ENCODE measurements around the gene HRH2. TPM values are rescaled to one million over a fixed set of nuclear protein-coding genes. Genes with fewer than 3 reads are reported as not detected.

Gene HRH2
- total RNA-seq, 1 donor from 2014 or later = 1.2 TPM

DNA sequence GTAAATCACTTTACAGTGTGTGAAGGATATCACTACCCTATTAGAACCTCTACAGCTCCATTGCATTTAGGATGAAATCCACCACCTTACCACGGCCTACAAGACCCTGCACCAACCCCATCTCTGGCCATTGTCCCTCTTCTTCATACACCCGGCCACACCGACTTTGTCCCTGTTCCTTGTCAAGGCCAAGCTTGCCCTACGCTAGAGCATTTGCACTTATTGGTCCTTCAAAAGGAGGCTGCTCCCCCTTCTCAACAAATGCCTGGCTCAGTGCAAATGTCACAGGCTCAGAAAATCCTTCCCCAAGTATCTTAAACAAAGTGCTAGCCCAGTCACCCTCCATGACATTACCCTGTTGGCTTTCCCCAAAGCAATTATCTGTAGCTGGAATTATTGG, 4.1 kb upstream of the HRH2 start:
- Mint-ChIP-seq H3K9me3 (ENCODE audit: low read depth) (peaks cover 16% of the 10 kb centered on the region), H3K36me3 (ENCODE audit: insufficient read depth) (no peaks in the 10 kb centered on the region), H3K4me1 (ENCODE audit: low read depth) (peaks cover 9% of the 10 kb centered on the region), H3K27ac (no peak overlapping the region), H3K4me3 (ENCODE audit: low read depth) (no peak overlapping the region), H3K27me3 (peaks cover 51% of the 10 kb centered on the region)
- no peak for DNase-seq (ENCODE audit: low spot score, unreplicated experiment)
- TF ChIP-seq, protein P1, sequence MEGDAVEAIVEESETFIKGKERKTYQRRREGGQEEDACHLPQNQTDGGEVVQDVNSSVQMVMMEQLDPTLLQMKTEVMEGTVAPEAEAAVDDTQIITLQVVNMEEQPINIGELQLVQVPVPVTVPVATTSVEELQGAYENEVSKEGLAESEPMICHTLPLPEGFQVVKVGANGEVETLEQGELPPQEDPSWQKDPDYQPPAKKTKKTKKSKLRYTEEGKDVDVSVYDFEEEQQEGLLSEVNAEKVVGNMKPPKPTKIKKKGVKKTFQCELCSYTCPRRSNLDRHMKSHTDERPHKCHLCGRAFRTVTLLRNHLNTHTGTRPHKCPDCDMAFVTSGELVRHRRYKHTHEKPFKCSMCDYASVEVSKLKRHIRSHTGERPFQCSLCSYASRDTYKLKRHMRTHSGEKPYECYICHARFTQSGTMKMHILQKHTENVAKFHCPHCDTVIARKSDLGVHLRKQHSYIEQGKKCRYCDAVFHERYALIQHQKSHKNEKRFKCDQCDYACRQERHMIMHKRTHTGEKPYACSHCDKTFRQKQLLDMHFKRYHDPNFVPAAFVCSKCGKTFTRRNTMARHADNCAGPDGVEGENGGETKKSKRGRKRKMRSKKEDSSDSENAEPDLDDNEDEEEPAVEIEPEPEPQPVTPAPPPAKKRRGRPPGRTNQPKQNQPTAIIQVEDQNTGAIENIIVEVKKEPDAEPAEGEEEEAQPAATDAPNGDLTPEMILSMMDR (IDR thresholded peaks at IDR 0.05; ENCODE audit: unreplicated experiment) = no peak

DNA sequence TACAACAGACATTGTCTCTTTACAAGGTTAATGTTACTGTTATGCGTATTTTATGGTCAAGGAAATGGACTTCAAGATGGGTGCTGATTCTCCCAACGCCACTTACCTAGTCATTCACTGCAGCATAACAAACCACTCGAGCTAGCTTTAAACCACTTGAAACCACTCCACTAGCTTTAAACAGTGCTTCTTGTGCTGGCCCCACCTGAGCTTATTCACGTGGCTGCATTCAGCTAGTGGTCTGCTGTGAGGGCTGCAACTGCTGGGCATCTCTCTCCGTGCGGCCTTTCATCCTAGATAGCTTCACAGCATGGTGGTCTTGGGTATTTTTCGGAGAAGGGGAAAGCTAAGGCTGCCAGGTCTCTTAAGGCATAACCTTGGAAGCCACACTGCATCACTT, 3.5 kb upstream of the HRH2 start:
- peaks cover 57% of the 10 kb centered on the region for H3K27me3 Mint-ChIP-seq
- H3K27ac Mint-ChIP-seq = no peak overlapping the region
- H3K36me3 Mint-ChIP-seq (ENCODE audit: insufficient read depth) = no peaks in the 10 kb centered on the region
- H3K4me1 Mint-ChIP-seq (ENCODE audit: low read depth) = peaks cover 9% of the 10 kb centered on the region
- peaks cover 12% of the 10 kb centered on the region for H3K9me3 Mint-ChIP-seq (ENCODE audit: low read depth)
- no peak for DNase-seq (ENCODE audit: low spot score, unreplicated experiment)
- no peak overlapping the region for H3K4me3 Mint-ChIP-seq (ENCODE audit: low read depth)
- TF ChIP-seq, protein P1 (IDR thresholded peaks at IDR 0.05; ENCODE audit: unreplicated experiment) = no peak

DNA sequence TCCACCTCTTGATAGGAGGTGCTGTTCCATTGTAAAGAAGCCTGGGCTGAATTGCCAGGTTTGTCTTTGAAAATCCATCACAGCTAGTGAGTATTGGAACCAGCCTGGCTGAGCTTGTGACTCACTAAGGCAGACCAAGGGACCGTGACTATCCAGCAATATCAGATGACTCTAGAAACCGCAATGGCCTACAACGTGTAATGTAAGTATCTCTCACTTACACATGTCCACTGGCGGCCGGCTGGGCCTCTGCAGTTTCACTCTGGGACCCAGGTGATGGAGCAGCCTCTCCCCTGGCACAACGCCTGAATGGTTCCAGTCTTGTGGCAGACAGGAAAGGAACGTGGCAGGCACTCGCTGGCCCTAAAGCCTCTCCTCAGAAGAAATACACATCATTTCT, 3.1 kb upstream of the HRH2 start:
- TF ChIP-seq, protein P1 (IDR thresholded peaks at IDR 0.05; ENCODE audit: unreplicated experiment) = no peak
- no peak for DNase-seq (ENCODE audit: low spot score, unreplicated experiment)
- H3K27ac Mint-ChIP-seq = no peak overlapping the region
- peaks cover 11% of the 10 kb centered on the region for H3K9me3 Mint-ChIP-seq (ENCODE audit: low read depth)
- peaks cover 9% of the 10 kb centered on the region for H3K4me1 Mint-ChIP-seq (ENCODE audit: low read depth)
- H3K4me3 Mint-ChIP-seq (ENCODE audit: low read depth) = no peak overlapping the region
- H3K27me3 Mint-ChIP-seq = peaks cover 61% of the 10 kb centered on the region
- no peaks in the 10 kb centered on the region for H3K36me3 Mint-ChIP-seq (ENCODE audit: insufficient read depth)

DNA sequence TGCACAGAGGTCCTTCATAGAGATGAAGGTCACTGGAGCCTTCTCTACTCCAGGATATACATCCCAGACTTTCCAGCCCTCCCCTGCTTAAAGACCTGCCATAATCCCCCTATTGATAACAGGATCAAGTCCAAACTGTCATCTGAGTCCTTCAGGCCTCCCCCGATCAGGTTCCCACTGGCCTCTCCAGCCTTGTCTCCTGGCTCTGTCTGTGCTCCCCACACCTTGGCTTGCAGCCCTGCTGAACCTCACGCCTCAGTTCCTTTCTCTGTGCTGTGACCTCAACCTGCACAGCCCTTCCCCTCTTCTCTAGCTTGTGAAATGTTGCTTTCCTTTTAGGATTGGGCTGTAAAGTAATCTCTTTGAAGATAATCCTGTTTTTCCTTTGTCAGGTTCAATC, 2.5 kb upstream of the HRH2 start:
- H3K27ac Mint-ChIP-seq = no peak overlapping the region
- TF ChIP-seq, protein P1 (IDR thresholded peaks at IDR 0.05; ENCODE audit: unreplicated experiment) = no peak
- DNase-seq (ENCODE audit: low spot score, unreplicated experiment) = no peak
- peaks cover 9% of the 10 kb centered on the region for H3K4me1 Mint-ChIP-seq (ENCODE audit: low read depth)
- H3K27me3 Mint-ChIP-seq = peaks cover 65% of the 10 kb centered on the region
- H3K36me3 Mint-ChIP-seq (ENCODE audit: insufficient read depth) = no peaks in the 10 kb centered on the region
- H3K4me3 Mint-ChIP-seq (ENCODE audit: low read depth) = no peak overlapping the region
- H3K9me3 Mint-ChIP-seq (ENCODE audit: low read depth) = peaks cover 7% of the 10 kb centered on the region

DNA sequence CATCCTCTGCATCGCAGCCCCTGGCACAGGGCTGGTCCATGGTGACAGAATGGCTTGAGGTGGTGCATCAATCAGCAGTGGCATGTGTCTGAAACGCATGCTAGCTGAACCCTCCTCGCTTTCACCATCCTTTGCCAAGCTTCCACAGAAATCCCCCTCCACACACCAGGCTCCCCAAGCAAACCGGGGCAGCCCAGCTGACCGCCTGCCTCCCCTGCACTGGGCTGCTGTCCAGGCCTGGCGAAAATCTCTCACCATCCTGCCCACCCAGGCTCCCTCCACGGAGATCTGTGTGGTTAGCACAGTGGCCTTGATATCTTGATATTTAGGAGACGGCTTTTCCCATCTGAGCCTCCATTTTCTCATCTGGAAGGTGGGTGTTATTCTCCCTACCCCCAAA, 905 bp upstream of the HRH2 start:
- no peak overlapping the region for H3K4me3 Mint-ChIP-seq (ENCODE audit: low read depth)
- TF ChIP-seq, protein P1 (IDR thresholded peaks at IDR 0.05; ENCODE audit: unreplicated experiment) = no peak
- H3K36me3 Mint-ChIP-seq (ENCODE audit: insufficient read depth) = no peaks in the 10 kb centered on the region
- no peak overlapping the region for H3K27ac Mint-ChIP-seq
- H3K4me1 Mint-ChIP-seq (ENCODE audit: low read depth) = peaks cover 9% of the 10 kb centered on the region
- no peak for DNase-seq (ENCODE audit: low spot score, unreplicated experiment)
- H3K9me3 Mint-ChIP-seq (ENCODE audit: low read depth) = no peaks in the 10 kb centered on the region
- peaks cover 62% of the 10 kb centered on the region for H3K27me3 Mint-ChIP-seq

Measured in progenitor cell of endocrine pancreas (in vitro differentiated cells).